Colonic mucosa (tissue), 4 donors: ENCODE results near the gene RYR1. TPM values are rescaled to one million over a fixed set of nuclear protein-coding genes. Genes with fewer than 3 reads are reported as not detected.

ENCODE experiments used
- DNase-seq: peaks from one replicate; pipeline ENCODE4 v3.0.0-alpha.2; 2020
- H3K27ac ChIP-seq: fragments of 200-600 bp; one replicate; pipeline ENCODE4 v1.8.0; 2021
- H3K27me3 ChIP-seq: fragments of 200-600 bp; one replicate; pipeline ENCODE4 v1.8.0; 2021
- H3K36me3 ChIP-seq: fragments of 200-600 bp; one replicate; pipeline ENCODE4 v1.8.0; 2021
- H3K4me1 ChIP-seq: fragments of 200-600 bp; one replicate; pipeline ENCODE4 v1.8.0; 2021; ENCODE audit warnings: mild to moderate bottlenecking
- H3K4me3 ChIP-seq: fragments of 200-600 bp; one replicate; pipeline ENCODE4 v1.8.0; 2021
- H3K9ac ChIP-seq, 2 donors: one replicate each; pipeline ENCODE4 v1.7.0; 2013; ENCODE audit warnings: control low read depth in 2 of 2, low read depth in 2 of 2, low read length in 2 of 2
- H3K9me3 ChIP-seq: fragments of 200-600 bp; one replicate; pipeline ENCODE4 v1.8.0; 2021
- CTCF ChIP-seq: fragments of 200-600 bp; IDR thresholded peaks from one replicate; pipeline ENCODE4 v1.8.0; 2022; ENCODE audit warnings: antibody characterized with exemption, mild to moderate bottlenecking
- intact Hi-C: fragments of 100-400 bp; cut with DNase I; formaldehyde crosslinking; loops from one replicate; pipeline ENCODE4 v1.14.1; 2022
- total RNA-seq, 2 donors: library from RNA; stranded (reverse); fragmentation: NEBNext Ultra II Directional in 1 of 2; extraction: Animal tissue kit (Norgen Biotek cat#: 25700) in 1 of 2; gene quantifications; one replicate each; pipeline ENCODE4 v1.2.1, GENCODE V29; 2021
- donor health status: healthy.
- donor health status: DM: no; HTN: no; CAD: no.
- donor health status: DM: no; HTN: no; CAD: no.

RYR1 gene
- total RNA-seq, 2 donors from 2014 or later = 0.64 to 0.89 TPM

GRCh38 chr19:38532939-38533338, 99.4 kb downstream of the RYR1 start:
- intact Hi-C loops = no loop called here
- Histone ChIP-seq H3K27ac (no peak overlapping the region), H3K27me3 (no peaks in the 10 kb centered on the region), H3K9me3 (no peaks in the 10 kb centered on the region), H3K36me3 (no peaks in the 10 kb centered on the region), H3K4me1 (no peaks in the 10 kb centered on the region), H3K9ac (no peak overlapping the region), H3K4me3 (no peak overlapping the region)
- no peak for DNase-seq
- TF ChIP-seq CTCF = no peak

- no peak for DNase-seq
- Histone ChIP-seq H3K9me3 (no peaks in the 10 kb centered on the region), H3K27ac (no peak overlapping the region), H3K27me3 (no peaks in the 10 kb centered on the region), H3K4me3 (no peak overlapping the region), H3K9ac (no peak overlapping the region), H3K4me1 (no peaks in the 10 kb centered on the region), H3K36me3 (no peaks in the 10 kb centered on the region)
- intact Hi-C loops = no loop called here
- TF ChIP-seq CTCF = no peak
Measured at GRCh38 chr19:38534574-38534973, 101.1 kb downstream of the RYR1 start.

- Histone ChIP-seq H3K36me3 (no peaks in the 10 kb centered on the region), H3K4me1 (no peaks in the 10 kb centered on the region), H3K9me3 (no peaks in the 10 kb centered on the region), H3K27ac (no peak overlapping the region), H3K27me3 (no peaks in the 10 kb centered on the region), H3K4me3 (no peak overlapping the region), H3K9ac (no peak overlapping the region)
- intact Hi-C loops = no loop called here
- no peak for TF ChIP-seq CTCF
- no peak for DNase-seq
Measured at GRCh38 chr19:38535212-38535611, 101.7 kb downstream of the RYR1 start.

GRCh38 chr19:38537071-38537936, 103.8 kb downstream of the RYR1 start:
- Histone ChIP-seq H3K4me1 (no peaks in the 10 kb centered on the region), H3K9me3 (no peaks in the 10 kb centered on the region), H3K27ac (no peak overlapping the region), H3K9ac (no peak overlapping the region), H3K27me3 (no peaks in the 10 kb centered on the region), H3K36me3 (no peaks in the 10 kb centered on the region), H3K4me3 (no peak overlapping the region)
- no peak for DNase-seq
- TF ChIP-seq CTCF = no peak
- intact Hi-C loops = no loop called here

GRCh38 chr19:38538386-38538785, 104.9 kb downstream of the RYR1 start:
- no peaks in the 10 kb centered on the region for H3K27me3 ChIP-seq
- intact Hi-C loops = no loop called here
- no peak overlapping the region for H3K9ac ChIP-seq
- no peak overlapping the region for H3K4me3 ChIP-seq
- no peaks in the 10 kb centered on the region for H3K9me3 ChIP-seq
- no peaks in the 10 kb centered on the region for H3K4me1 ChIP-seq
- no peaks in the 10 kb centered on the region for H3K36me3 ChIP-seq
- H3K27ac ChIP-seq = no peak overlapping the region
- no peak for DNase-seq
- TF ChIP-seq CTCF = no peak
